DLD1 (cell line): ENCODE data around the gene MBTPS1.

Experiments
- in situ Hi-C: cut with HindIII; loops from 2 replicates; pipeline ENCODE4 v1.10.0; 2017; ENCODE audit warnings: low sequenced_read_pairs

Gene MBTPS1

GRCh38 chr16:84056933-84057332 lies 59.8 kb downstream of the MBTPS1 start:
- in situ Hi-C loops: no loop called here

- in situ Hi-C loops: no loop called here
Observed at GRCh38 chr16:84055801-84056634, 60.7 kb downstream of the MBTPS1 start.

- in situ Hi-C loops: no loop called here
Observed at GRCh38 chr16:84055366-84055765, 61.4 kb downstream of the MBTPS1 start.

- in situ Hi-C loops: no loop called here
Observed at GRCh38 chr16:84054916-84055315, 61.8 kb downstream of the MBTPS1 start.

GRCh38 chr16:84054271-84054670 lies 62.5 kb downstream of the MBTPS1 start:
- in situ Hi-C loops: no loop called here

GRCh38 chr16:84053237-84053636 lies 63.5 kb downstream of the MBTPS1 start:
- in situ Hi-C loops: no loop called here

GRCh38 chr16:84052071-84052622 lies 64.6 kb downstream of the MBTPS1 start:
- in situ Hi-C loops: no loop called here

- in situ Hi-C loops: no loop called here
Observed at GRCh38 chr16:84050316-84050715, 66.4 kb downstream of the MBTPS1 start.

GRCh38 chr16:84049403-84050060 lies 67.2 kb downstream of the MBTPS1 start:
- in situ Hi-C loops: no loop called here

GRCh38 chr16:84048871-84049270 lies 67.9 kb downstream of the MBTPS1 start:
- in situ Hi-C loops: no loop called here

- in situ Hi-C loops: no loop called here
Observed at GRCh38 chr16:84048270-84048669, 68.5 kb downstream of the MBTPS1 start.

- in situ Hi-C loops: no loop called here
Observed at GRCh38 chr16:84047626-84048025, 69.1 kb downstream of the MBTPS1 start.

GRCh38 chr16:84047206-84047605 lies 69.5 kb downstream of the MBTPS1 start:
- in situ Hi-C loops: no loop called here

GRCh38 chr16:84045818-84046470 lies 70.8 kb downstream of the MBTPS1 start:
- in situ Hi-C loops: no loop called here

- in situ Hi-C loops: no loop called here
Observed at GRCh38 chr16:84045001-84045817, 71.5 kb downstream of the MBTPS1 start.

- in situ Hi-C loops: no loop called here
Observed at GRCh38 chr16:84044118-84044488, 72.6 kb downstream of the MBTPS1 start.

GRCh38 chr16:84043486-84044117 lies 73.1 kb downstream of the MBTPS1 start:
- in situ Hi-C loops: no loop called here

GRCh38 chr16:84042879-84043485 lies 73.8 kb downstream of the MBTPS1 start:
- in situ Hi-C loops: no loop called here

- in situ Hi-C loops: no loop called here
Observed at GRCh38 chr16:84042308-84042878, 74.3 kb downstream of the MBTPS1 start, which contains the start of gene SLC38A8. TSS of gene SLC38A8 (minus strand) at chr16:84042795. CDS start at chr16:84042157, 638 bp downstream.
